ENCODE measurements around the gene PCDH9.

Gene PCDH9

GRCh38 chr13:67155898-67156722 lies 74.0 kb downstream of the PCDH9 start:
- no peak for DNase-seq

- no peak for DNase-seq
Measured at GRCh38 chr13:67152085-67152484, 78.1 kb downstream of the PCDH9 start.

GRCh38 chr13:67151652-67152051 lies 78.5 kb downstream of the PCDH9 start:
- no peak for DNase-seq

- DNase-seq, result no peak
Measured at GRCh38 chr13:67150608-67151007, 79.5 kb downstream of the PCDH9 start.

- DNase-seq, result no peak
Measured at GRCh38 chr13:67148161-67148571, 82.0 kb downstream of the PCDH9 start.

GRCh38 chr13:67147342-67148133 lies 82.6 kb downstream of the PCDH9 start:
- no peak for DNase-seq

- no peak for DNase-seq
Measured at GRCh38 chr13:67146523-67147130, 83.5 kb downstream of the PCDH9 start.

GRCh38 chr13:67145950-67146349 lies 84.2 kb downstream of the PCDH9 start:
- no peak for DNase-seq

GRCh38 chr13:67143544-67144115 lies 86.5 kb downstream of the PCDH9 start:
- DNase-seq, result no peak

GRCh38 chr13:67140006-67140405 lies 90.1 kb downstream of the PCDH9 start:
- DNase-seq, result no peak

GRCh38 chr13:67139551-67139950 lies 90.6 kb downstream of the PCDH9 start:
- no peak for DNase-seq

- DNase-seq, result no peak
Measured at GRCh38 chr13:67138970-67139369, 91.2 kb downstream of the PCDH9 start.

- no peak for DNase-seq
Measured at GRCh38 chr13:67137044-67137735, 92.9 kb downstream of the PCDH9 start.

GRCh38 chr13:67136157-67136556 lies 94.0 kb downstream of the PCDH9 start:
- DNase-seq, result no peak

GRCh38 chr13:67135356-67135755 lies 94.8 kb downstream of the PCDH9 start:
- no peak for DNase-seq

GRCh38 chr13:67134417-67135129 lies 95.6 kb downstream of the PCDH9 start:
- DNase-seq, result no peak

- DNase-seq, result no peak
Measured at GRCh38 chr13:67133476-67133875, 96.7 kb downstream of the PCDH9 start.

GRCh38 chr13:67131393-67131792 lies 98.7 kb downstream of the PCDH9 start:
- no peak for DNase-seq

- DNase-seq, result no peak
Measured at GRCh38 chr13:67130444-67130843, 99.7 kb downstream of the PCDH9 start.

GRCh38 chr13:67128136-67128535 lies 102.0 kb downstream of the PCDH9 start:
- DNase-seq, result no peak

GRCh38 chr13:67125681-67126080 lies 104.5 kb downstream of the PCDH9 start:
- no peak for DNase-seq

- no peak for DNase-seq
Measured at GRCh38 chr13:67123165-67123564, 107.0 kb downstream of the PCDH9 start.
